HG03095 (cell line): Measurements from ENCODE around the gene S100A5.
"Not testable (repeated sequence)": the region's sequence is repeated elsewhere in the genome, so short reads cannot be mapped to it uniquely, and the experiment has no call there.

ENCODE experiments used
- ATAC-seq: cut with Tn5 transposase; IDR thresholded peaks from one replicate; pipeline ENCODE4 v1.9.1; 2021; ENCODE audit warnings: moderate library complexity; ENCODE audit not compliant: unreplicated experiment

Gene S100A5

GRCh38 chr1:153535242-153536011 is 5.3 kb downstream of the S100A5 start, which contains the start of gene S100A6:
S100A6 (minus strand) TSS chr1:153535991; CDS start chr1:153535339, 652 bp downstream.
- no peak for ATAC-seq

- no peak for ATAC-seq
Measured at GRCh38 chr1:153534925-153535241, 5.9 kb downstream of the S100A5 start.

DNA sequence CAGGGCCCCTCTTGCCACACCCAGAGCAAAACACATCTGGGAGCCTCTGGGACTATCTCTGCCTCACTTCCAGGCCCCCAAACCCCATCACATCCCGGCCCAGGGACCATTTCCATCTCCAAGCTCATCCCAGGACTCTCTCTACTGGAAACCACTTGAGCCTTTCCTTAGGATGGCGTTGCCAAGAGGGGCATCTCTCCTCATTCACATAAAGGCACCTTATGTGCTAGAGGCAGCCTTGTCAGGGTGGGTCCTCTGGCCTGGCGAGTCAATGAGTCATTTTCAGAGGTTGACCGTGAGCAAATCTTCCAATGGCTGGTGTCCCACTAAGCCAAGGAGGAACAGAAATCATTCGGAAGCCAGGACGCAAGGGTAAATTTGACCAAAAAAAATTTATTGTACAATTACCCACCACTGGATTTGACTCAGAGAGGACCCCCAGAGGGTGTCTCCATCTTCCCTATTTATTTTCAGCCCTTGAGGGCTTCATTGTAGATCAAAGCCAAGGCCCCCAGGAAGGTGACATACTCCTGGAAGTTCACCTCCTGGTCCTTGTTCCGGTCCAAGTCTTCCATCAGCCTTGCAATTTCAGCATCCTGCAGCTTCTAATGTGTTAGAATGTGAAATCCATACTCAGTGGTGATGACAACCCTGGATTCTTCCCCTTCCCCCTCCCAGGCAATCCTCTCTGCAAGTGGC is 6.4 kb downstream of the S100A5 start:
- no peak for ATAC-seq

DNA sequence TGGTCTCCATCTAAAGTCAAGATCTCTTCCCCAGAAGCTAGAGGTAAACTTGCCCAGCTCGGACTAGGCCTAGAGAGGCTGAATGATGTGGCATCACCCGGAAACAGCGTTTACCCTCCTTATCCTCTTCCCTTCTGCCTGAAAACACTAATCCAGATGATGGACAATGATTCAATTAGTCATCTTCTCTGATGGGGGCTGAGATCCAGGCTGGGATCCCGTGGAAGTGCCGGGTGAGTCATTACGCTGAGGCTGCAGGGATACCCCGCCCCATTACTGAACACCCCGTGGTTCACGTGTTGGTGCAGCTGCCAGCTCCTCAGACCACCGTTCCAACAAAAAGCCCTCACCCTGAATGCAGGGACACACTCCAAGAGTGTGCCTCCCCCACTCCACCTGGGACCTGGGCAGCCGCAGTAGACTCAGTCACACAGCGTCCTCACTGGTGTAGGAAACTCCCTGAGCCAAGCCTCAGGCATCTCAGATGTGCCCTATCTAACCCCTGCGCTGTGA is 7.0 kb downstream of the S100A5 start:
- no peak for ATAC-seq

GRCh38 chr1:153532769-153533599 is 7.8 kb downstream of the S100A5 start:
- ATAC-seq = no peak

DNA sequence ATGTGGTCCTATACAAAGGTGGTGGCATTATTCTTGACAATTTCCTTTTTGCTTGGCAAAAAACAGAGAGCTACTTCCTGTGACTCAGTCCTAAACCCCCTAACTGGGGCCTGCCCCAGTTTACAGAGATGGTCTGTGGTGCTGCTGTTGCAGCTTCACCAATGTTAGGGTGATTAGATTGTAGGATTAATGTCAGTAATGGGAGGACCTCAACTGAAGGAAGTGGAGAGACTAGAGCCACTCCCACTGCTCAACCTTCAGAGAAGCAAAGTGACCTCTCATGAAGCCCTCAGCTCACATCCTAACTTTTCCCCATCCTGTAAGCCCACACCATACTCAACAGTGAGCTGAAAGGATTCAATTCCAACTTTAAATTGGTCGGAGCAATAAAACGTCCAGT is 8.6 kb downstream of the S100A5 start:
- ATAC-seq = no peak

DNA sequence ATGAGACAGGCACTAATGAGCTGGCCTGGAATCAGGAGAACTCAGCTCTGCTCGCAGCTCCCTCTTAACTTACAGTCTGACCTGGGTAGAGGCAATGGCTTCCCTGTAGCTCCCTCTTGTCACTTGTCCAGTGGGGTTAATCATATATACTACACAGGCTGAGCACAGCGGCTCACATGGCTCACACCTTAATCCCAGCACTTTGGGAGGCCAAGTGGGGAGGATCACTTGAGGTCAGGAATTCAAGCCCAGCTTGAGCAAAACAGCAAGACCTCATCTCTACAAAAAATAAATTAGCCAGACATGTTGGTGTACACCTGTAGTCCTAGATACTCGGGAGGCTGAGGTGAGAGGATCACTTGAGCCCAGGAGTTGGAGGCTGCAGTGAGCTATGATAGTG is 9.1 kb downstream of the S100A5 start:
- ATAC-seq = no peak

- no peak for ATAC-seq
Measured at GRCh38 chr1:153527683-153528040, 13.1 kb downstream of the S100A5 start.

DNA sequence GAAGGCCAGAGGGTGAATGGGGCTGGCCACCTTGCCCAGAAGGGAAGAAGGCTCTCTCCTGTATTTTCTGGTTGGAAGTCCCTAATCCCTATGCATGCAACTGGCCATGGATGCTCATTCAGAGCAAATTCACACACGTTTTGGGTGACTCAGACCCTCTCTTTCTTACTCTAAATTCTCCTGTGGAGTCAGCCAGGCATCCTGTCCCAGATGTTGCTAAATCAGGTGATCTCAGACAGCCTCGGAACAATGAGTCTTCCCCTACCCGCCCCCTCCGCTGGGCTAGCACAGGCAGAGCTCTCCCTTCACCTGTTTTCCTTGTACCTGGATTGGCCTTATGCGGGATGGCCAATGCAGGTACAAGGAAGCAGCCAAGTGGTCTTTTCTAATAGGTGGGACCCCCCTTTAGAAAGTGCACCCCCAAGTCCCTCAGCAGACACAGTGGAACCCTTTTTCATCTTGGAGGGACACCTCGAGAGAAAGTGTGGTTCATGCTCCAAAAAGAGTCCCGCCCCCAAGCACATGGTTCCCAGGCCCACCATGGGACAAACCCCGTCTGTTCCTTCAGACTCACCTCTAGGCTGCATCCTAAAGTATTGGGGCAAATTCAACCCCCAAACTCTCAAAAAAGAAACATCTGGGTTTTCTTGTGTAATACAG is 13.6 kb downstream of the S100A5 start:
- ATAC-seq = no peak

DNA sequence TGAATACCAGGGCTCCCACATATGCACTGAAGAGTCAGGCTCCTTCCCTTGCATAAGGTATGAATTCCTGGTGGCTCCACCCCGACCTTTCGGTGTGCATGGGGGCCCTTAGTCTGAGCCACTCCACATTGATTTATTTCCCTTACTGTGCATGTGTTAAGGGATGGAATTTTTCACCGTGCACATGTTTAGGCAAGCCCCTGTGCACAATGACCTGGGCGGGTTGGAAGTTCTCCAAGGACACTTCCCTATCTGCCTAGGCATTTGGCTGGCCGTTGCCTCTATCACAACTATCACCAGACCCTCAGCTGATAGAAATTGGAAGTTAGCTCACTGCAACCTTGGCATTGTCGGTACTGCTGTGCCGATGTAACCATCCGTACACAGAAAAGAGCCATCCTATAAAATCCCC is 14.6 kb downstream of the S100A5 start:
- no peak for ATAC-seq

DNA sequence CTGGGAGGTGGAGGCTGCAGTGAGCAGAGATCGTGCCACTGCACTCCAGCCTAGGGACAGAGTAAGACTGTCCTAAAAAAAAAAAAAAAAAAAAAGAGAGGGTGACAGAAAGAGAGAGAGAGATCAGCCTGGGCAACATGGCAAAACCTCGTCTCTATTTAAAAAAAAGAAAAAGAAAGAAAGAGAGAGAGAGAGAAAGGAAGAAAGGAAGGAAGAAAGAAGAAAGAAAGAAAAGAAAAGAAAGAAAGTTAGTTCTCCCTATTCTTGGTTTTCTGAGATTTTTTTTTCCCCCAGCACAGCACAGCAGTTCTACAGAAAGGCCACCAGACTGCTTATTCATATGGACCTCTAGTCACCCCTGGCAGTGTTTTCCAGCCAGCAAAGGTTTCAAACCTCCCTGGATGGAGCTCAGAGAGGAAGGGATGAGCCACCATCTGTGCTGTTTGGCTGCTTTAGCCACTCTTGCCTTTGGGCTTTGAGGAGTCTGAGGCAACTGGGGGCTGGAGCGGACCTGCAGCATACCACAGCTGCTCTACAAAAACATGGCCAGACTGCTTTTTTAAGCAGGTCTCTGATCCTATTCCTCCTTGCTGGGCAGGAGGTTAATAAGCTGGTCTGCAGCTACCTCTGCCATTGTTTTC is 15.5 kb downstream of the S100A5 start:
- no peak for ATAC-seq

DNA sequence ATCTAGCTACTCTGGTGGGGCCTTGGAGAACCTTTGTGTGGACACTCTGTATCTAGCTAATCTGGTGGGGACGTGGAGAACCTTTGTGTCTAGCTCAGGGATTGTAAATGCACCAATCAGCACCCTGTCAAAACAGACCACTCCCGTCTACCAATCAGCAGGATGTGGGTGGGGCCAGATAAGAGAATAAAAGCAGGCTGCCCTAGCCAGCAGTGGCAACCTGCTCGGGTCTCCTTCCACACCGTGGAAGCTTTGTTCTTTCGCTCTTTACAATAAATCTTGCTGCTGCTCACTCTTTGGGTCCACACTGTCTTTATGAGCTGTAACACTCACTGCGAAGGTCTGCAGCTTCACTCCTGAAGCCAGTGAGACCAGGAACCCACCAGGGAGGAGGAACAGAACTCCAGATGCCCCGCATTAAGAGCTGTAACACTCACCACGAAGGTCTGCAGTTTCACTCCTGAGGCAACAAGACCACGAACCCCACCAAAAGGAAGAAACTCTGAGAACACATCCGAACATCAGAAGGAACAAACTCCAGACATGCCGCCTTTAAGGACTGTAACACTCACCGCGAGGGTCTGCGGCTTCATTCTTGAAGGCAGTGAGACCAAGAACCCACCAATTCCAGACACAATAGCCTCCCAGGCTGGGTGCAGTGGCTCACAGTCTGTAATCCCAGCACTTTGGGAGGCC is 18.2 kb downstream of the S100A5 start:
- not testable (repeated sequence) for ATAC-seq

- ATAC-seq = not testable (repeated sequence)
Measured at GRCh38 chr1:153521808-153522207, 18.9 kb downstream of the S100A5 start.

DNA sequence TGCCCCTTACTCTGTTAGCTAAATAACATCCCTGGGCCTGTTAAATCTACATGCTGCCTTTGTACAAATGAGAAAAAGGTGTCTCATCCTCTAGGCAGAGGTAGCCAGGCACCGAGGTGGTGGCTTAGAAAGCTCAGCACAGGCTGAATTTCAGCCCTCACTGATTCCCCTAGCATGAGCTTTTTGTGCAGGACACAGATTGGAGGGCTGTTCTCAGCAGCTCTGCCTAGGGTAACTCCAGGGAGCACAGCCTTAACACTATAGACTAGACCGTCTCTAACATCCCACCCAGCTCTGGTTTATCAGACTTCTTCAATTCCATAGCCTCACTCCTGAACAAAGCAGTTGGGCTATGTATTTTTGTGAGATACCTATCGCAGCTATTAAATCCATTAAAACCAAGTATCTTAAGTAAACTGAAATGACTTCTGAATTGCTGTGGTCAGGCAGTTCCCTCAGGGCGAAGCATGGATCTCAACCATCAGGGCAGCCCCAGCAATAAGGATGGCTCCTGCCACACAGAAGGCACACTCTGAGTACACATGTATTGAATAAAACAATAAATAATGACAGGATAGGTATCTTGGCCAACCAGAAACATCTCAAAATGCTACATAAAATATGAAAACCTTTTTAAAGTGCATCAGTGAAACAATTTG is 19.8 kb downstream of the S100A5 start:
- no peak for ATAC-seq

- ATAC-seq = not testable (repeated sequence)
Measured at GRCh38 chr1:153520137-153520691, 20.5 kb downstream of the S100A5 start.

DNA sequence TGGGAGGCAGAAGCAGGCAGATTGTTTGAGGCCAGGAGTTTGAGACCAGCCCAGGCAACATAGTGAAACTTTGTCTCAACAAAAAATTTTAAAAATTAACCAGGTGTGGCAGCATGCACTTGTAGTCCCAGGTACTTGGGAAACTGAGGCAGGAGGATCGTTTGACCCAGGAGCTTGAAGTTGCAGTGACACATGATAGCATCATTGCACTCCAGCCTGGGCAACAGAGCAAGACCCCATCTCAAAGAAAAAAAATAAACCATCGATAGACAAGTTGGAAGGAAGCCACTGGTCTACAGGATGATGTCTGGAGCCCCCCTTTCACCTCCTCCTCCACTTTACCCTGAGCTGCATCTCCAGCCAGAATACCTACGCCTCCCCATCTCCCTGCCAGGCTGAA is 21.5 kb downstream of the S100A5 start:
- ATAC-seq = no peak

- no peak for ATAC-seq
Measured at GRCh38 chr1:153515504-153516394, 25.0 kb downstream of the S100A5 start.

- ATAC-seq = no peak
Measured at GRCh38 chr1:153513666-153514065, 27.1 kb downstream of the S100A5 start.
